OCI-LY1 (cell line): ENCODE results near the gene CFAP157.

Experiments
- H2AFZ ChIP-seq: fragments of 200-600 bp; sonication (generic), shearing (Covaris generic); 2 replicates; pipeline ENCODE4 v1.6.0; 2014; ENCODE audit warnings: antibody characterized with exemption, mild to moderate bottlenecking, low read length
- H3F3A ChIP-seq: fragments of 200-600 bp; sonication (generic), shearing (Covaris generic); 2 replicates; pipeline ENCODE4 v1.6.0; 2014; ENCODE audit warnings: mild to moderate bottlenecking, antibody characterized with exemption, low read length, moderate library complexity; ENCODE audit not compliant: insufficient read depth
- H3K27ac ChIP-seq: fragments of 200-600 bp; sonication (generic); 2 replicates; pipeline ENCODE4 v1.5.1; 2014; ENCODE audit warnings: low read length, mixed run types, mild to moderate bottlenecking, low read depth; ENCODE audit not compliant: poor library complexity, severe bottlenecking
- H3K27me3 ChIP-seq: fragments of 200-600 bp; sonication (generic); 2 replicates; pipeline ENCODE4 v1.6.0; 2014; ENCODE audit warnings: antibody characterized with exemption, mild to moderate bottlenecking, low read length, moderate library complexity; ENCODE audit not compliant: insufficient read depth
- H3K36me3 ChIP-seq: fragments of 200-600 bp; sonication (generic); 2 replicates; pipeline ENCODE4 v1.6.1; 2014; ENCODE audit warnings: mild to moderate bottlenecking, antibody characterized with exemption, low read length, moderate library complexity, mixed read lengths; ENCODE audit not compliant: insufficient read depth
- H3K4me1 ChIP-seq: fragments of 200-600 bp; sonication (generic); 2 replicates; pipeline ENCODE4 v1.5.1; 2014; ENCODE audit warnings: mild to moderate bottlenecking, low read length, moderate library complexity; ENCODE audit not compliant: insufficient read depth, severe bottlenecking
- H3K4me2 ChIP-seq: fragments of 200-600 bp; sonication (generic), shearing (Covaris generic); 2 replicates; pipeline ENCODE4 v1.6.1; 2014; ENCODE audit warnings: low read length
- H3K4me3 ChIP-seq: fragments of 200-600 bp; sonication (generic); 2 replicates; pipeline ENCODE4 v1.5.1; 2014; ENCODE audit warnings: low read length, low read depth, mild to moderate bottlenecking, mixed read lengths; ENCODE audit not compliant: poor library complexity, severe bottlenecking
- H3K79me2 ChIP-seq: fragments of 200-600 bp; shearing (Covaris generic); 2 replicates; pipeline ENCODE4 v1.6.1; 2016; ENCODE audit warnings: mixed run types, low read length, mixed read lengths; ENCODE audit not compliant: insufficient read depth
- H3K9ac ChIP-seq: fragments of 200-600 bp; sonication (generic), shearing (Covaris generic); 2 replicates; pipeline ENCODE4 v1.6.1; 2014; ENCODE audit warnings: mild to moderate bottlenecking, low read length, mixed read lengths
- H3K9me2 ChIP-seq: fragments of 200-600 bp; sonication (generic), shearing (Covaris generic); 2 replicates; pipeline ENCODE4 v1.6.1; 2014; ENCODE audit warnings: low read depth, mild to moderate bottlenecking, low read length, mixed read lengths
- H3K9me3 ChIP-seq: fragments of 200-600 bp; shearing (Covaris generic); 2 replicates; pipeline ENCODE4 v1.6.1; 2014; ENCODE audit warnings: low read length, mixed read lengths
- H4K20me1 ChIP-seq: fragments of 200-600 bp; sonication (generic), shearing (Covaris generic); 2 replicates; pipeline ENCODE4 v1.6.0; 2016; ENCODE audit warnings: mild to moderate bottlenecking, low read length; ENCODE audit not compliant: insufficient read depth
- EZH2 ChIP-seq: fragments of 200-600 bp; sonication (generic), shearing (Covaris generic); IDR thresholded peaks from 2 replicates; pipeline ENCODE4 v1.8.0; 2017; ENCODE audit warnings: borderline replicate concordance, mixed run types, mild to moderate bottlenecking, antibody characterized with exemption, low read length, moderate library complexity, mixed read lengths
- TF ChIP-seq, protein P1 (sequence below): fragments of 200-600 bp; sonication (generic), shearing (Covaris generic); IDR thresholded peaks from 2 replicates; pipeline ENCODE4 v1.5.1; 2017; ENCODE audit warnings: mild to moderate bottlenecking, antibody characterized with exemption, low read length, moderate library complexity, mixed read lengths

The CFAP157 gene

GRCh38 chr9:127680846-127681245, 25.9 kb upstream of the CFAP157 start:
- Histone ChIP-seq H4K20me1 (no peaks in the 10 kb centered on the region), H3K36me3 (no peaks in the 10 kb centered on the region), H2AFZ (no peak overlapping the region), H3K27ac (no peak overlapping the region), H3K9me3 (no peaks in the 10 kb centered on the region), H3K4me2 (no peak overlapping the region), H3K9me2 (no peaks in the 10 kb centered on the region), H3K4me1 (no peaks in the 10 kb centered on the region), H3K79me2 (no peaks in the 10 kb centered on the region), H3K27me3 (no peaks in the 10 kb centered on the region), H3K4me3 (no peak overlapping the region), H3K9ac (no peak overlapping the region), H3F3A (no peaks in the 10 kb centered on the region)
- TF ChIP-seq, protein P1, sequence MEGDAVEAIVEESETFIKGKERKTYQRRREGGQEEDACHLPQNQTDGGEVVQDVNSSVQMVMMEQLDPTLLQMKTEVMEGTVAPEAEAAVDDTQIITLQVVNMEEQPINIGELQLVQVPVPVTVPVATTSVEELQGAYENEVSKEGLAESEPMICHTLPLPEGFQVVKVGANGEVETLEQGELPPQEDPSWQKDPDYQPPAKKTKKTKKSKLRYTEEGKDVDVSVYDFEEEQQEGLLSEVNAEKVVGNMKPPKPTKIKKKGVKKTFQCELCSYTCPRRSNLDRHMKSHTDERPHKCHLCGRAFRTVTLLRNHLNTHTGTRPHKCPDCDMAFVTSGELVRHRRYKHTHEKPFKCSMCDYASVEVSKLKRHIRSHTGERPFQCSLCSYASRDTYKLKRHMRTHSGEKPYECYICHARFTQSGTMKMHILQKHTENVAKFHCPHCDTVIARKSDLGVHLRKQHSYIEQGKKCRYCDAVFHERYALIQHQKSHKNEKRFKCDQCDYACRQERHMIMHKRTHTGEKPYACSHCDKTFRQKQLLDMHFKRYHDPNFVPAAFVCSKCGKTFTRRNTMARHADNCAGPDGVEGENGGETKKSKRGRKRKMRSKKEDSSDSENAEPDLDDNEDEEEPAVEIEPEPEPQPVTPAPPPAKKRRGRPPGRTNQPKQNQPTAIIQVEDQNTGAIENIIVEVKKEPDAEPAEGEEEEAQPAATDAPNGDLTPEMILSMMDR: no peak
- TF ChIP-seq EZH2: no peak

GRCh38 chr9:127682351-127683136, 24.2 kb upstream of the CFAP157 start:
- H3K27me3 ChIP-seq: no peaks in the 10 kb centered on the region
- no peaks in the 10 kb centered on the region for H3K9me3 ChIP-seq
- H3K79me2 ChIP-seq: no peaks in the 10 kb centered on the region
- H3K4me1 ChIP-seq: no peaks in the 10 kb centered on the region
- H3F3A ChIP-seq: no peaks in the 10 kb centered on the region
- H3K9ac ChIP-seq: no peak overlapping the region
- no peak overlapping the region for H3K27ac ChIP-seq
- H3K4me3 ChIP-seq: no peak overlapping the region
- H3K4me2 ChIP-seq: no peak overlapping the region
- H4K20me1 ChIP-seq: no peaks in the 10 kb centered on the region
- H2AFZ ChIP-seq: no peak overlapping the region
- no peak for TF ChIP-seq EZH2
- TF ChIP-seq, protein P1: no peak
- no peaks in the 10 kb centered on the region for H3K36me3 ChIP-seq
- no peaks in the 10 kb centered on the region for H3K9me2 ChIP-seq

DNA sequence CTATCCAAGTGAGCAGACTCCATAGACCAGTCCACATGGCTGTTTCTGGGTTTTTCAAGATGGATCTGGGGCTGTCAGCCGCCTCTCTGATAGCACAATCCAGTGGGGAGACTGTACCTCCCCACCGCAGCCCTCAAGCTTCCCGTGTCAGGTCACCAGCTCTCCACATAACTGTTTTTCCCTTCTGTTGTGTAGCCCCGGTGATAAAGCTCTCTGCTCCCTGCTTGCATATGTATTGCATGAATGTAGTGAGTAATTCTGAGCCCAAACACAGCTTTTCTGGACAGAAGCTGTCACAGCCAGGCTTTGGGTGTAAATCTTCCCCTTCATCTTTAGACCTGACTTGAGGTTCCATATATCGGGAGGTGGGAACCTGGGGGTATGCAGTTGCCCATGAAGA, 23.1 kb upstream of the CFAP157 start:
- Histone ChIP-seq H3K9ac (no peak overlapping the region), H3K4me2 (no peak overlapping the region), H3K9me2 (no peaks in the 10 kb centered on the region), H4K20me1 (no peaks in the 10 kb centered on the region), H3K4me1 (no peaks in the 10 kb centered on the region), H3K27ac (no peak overlapping the region), H3K79me2 (no peaks in the 10 kb centered on the region), H3F3A (no peaks in the 10 kb centered on the region), H2AFZ (no peak overlapping the region), H3K36me3 (no peaks in the 10 kb centered on the region), H3K9me3 (no peaks in the 10 kb centered on the region), H3K27me3 (no peaks in the 10 kb centered on the region), H3K4me3 (no peak overlapping the region)
- TF ChIP-seq, protein P1: no peak
- TF ChIP-seq EZH2: no peak
